ENCODE results near the gene TREM2.

GRCh38 chr6:41199552-41200246 is 36.8 kb upstream of the TREM2 start:
- TF ChIP-seq CTCF (IDR thresholded peaks at IDR 0.05) (no peak), EZH2 (IDR thresholded peaks at IDR 0.05; ENCODE audit: borderline replicate concordance, insufficient read depth, low read depth, low read length, poor library complexity, severe bottlenecking) (no peak)

All from B cell (primary cell).